ENCODE measurements around the gene TRMT61A. TPM values are rescaled to one million over a fixed set of nuclear protein-coding genes. Genes with fewer than 3 reads are reported as not detected.

The TRMT61A gene
- total RNA-seq, 1 donor from 2014 or later: 21.8 TPM

GRCh38 chr14:103560691-103561090, 31.7 kb downstream of the TRMT61A start:
- ATAC-seq (ENCODE audit: low read depth) (no peak), DNase-seq (no peak)
- POLR2A ChIA-PET: interaction anchor here (0.6 to 2.1 kb wide), 2 partner anchors 33 to 287 kb away, joined by 6 to 15 read pairs; partner anchors contain the start of gene PPP1R13B
- Mint-ChIP-seq H3K27ac (no peak overlapping the region), H3K27me3 (no peaks in the 10 kb centered on the region), H3K9me3 (no peaks in the 10 kb centered on the region), H3K36me3 (ENCODE audit: low read depth) (peaks cover 45% of the 10 kb centered on the region), H3K4me3 (peak overlapping the region; percentile 88), H3K4me1 (peaks cover 53% of the 10 kb centered on the region)
- TF ChIP-seq CTCF (IDR thresholded peaks at IDR 0.05): no peak
- CTCF ChIA-PET: interaction anchor here (1.6 kb wide), 1 partner anchor 39 kb away, joined by 7 read pairs; no protein-coding TSS in a partner anchor
- intact Hi-C loops (cut with micrococcal nuclease): loop anchor here (10.0 kb wide), 1 partner anchor 284 kb away; the partner anchor contains the start of gene PPP1R13B

- peak overlapping the region; percentile 79 for H3K27ac Mint-ChIP-seq
- CTCF ChIA-PET: interaction anchor here (0.6 to 1.6 kb wide), 3 partner anchors 10 to 867 kb away, joined by 3 to 7 read pairs (median 4); no protein-coding TSS in a partner anchor
- POLR2A ChIA-PET: interaction anchor here (0.7 to 2.1 kb wide), 8 partner anchors 32 to 227 kb away, joined by 3 to 15 read pairs (median 4); partner anchors contain the start of genes EIF5 and KLC1
- no peaks in the 10 kb centered on the region for H3K9me3 Mint-ChIP-seq
- peaks cover 55% of the 10 kb centered on the region for H3K4me1 Mint-ChIP-seq
- intact Hi-C loops (cut with micrococcal nuclease): loop anchor here (1.0 to 10.0 kb wide), 6 partner anchors 34 to 283 kb away; partner anchors contain the start of genes EIF5, KLC1, MARK3 and PPP1R13B
- TF ChIP-seq CTCF (IDR thresholded peaks at IDR 0.05): no peak
- peak overlapping the region; percentile 88 for H3K4me3 Mint-ChIP-seq
- H3K36me3 Mint-ChIP-seq (ENCODE audit: low read depth): peaks cover 47% of the 10 kb centered on the region
- DNase-seq (no peak), ATAC-seq (ENCODE audit: low read depth) (peak; percentile 23)
- H3K27me3 Mint-ChIP-seq: no peaks in the 10 kb centered on the region
Observed at GRCh38 chr14:103561381-103562178, 32.6 kb downstream of the TRMT61A start.

GRCh38 chr14:103562179-103562428, 33.1 kb downstream of the TRMT61A start:
- Mint-ChIP-seq H3K9me3 (no peaks in the 10 kb centered on the region), H3K36me3 (ENCODE audit: low read depth) (peaks cover 46% of the 10 kb centered on the region), H3K4me1 (peaks cover 53% of the 10 kb centered on the region), H3K27ac (peak overlapping the region; percentile 79), H3K27me3 (no peaks in the 10 kb centered on the region), H3K4me3 (peak overlapping the region; percentile 88)
- intact Hi-C loops (cut with micrococcal nuclease): loop anchor here (1.0 to 10.0 kb wide), 6 partner anchors 35 to 283 kb away; partner anchors contain the start of genes EIF5, KLC1, MARK3 and PPP1R13B
- no peak for TF ChIP-seq CTCF (IDR thresholded peaks at IDR 0.05)
- DNase-seq: no peak
- ATAC-seq (ENCODE audit: low read depth): no peak
- ChIA-PET CTCF (interaction anchor here (0.6 to 1.6 kb wide), 3 partner anchors 9 to 867 kb away, joined by 3 to 7 read pairs (median 4); no protein-coding TSS in a partner anchor), POLR2A (interaction anchor here (0.7 to 2.1 kb wide), 8 partner anchors 32 to 228 kb away, joined by 3 to 15 read pairs (median 4); partner anchors contain the start of genes EIF5 and KLC1)

GRCh38 chr14:103562429-103563225, 33.6 kb downstream of the TRMT61A start, which contains the start of the genes BAG5 and COA8:
Gene BAG5 (minus strand): TSS chr14:103562657. CDS start chr14:103561164, 1,493 bp downstream.
Gene COA8 (plus strand): TSS chr14:103562960. CDS start chr14:103563002, 42 bp downstream.
- intact Hi-C loops (cut with micrococcal nuclease): loop anchor here (1.0 to 10.0 kb wide), 6 partner anchors 35 to 282 kb away; partner anchors contain the start of genes EIF5, KLC1, MARK3 and PPP1R13B
- Mint-ChIP-seq H3K36me3 (ENCODE audit: low read depth) (peaks cover 40% of the 10 kb centered on the region), H3K27ac (peak within 1 kb of the TSS; percentile 79), H3K4me3 (peak within 1 kb of the TSS; percentile 89), H3K4me1 (peaks cover 52% of the 10 kb centered on the region), H3K9me3 (no peaks in the 10 kb centered on the region), H3K27me3 (no peaks in the 10 kb centered on the region)
- ATAC-seq (ENCODE audit: low read depth) (peak; percentile 79), DNase-seq (peak; percentile 89)
- TF ChIP-seq CTCF (IDR thresholded peaks at IDR 0.05): no peak
- ChIA-PET POLR2A (interaction anchor here (0.7 to 2.1 kb wide), 8 partner anchors 33 to 228 kb away, joined by 3 to 15 read pairs (median 4); partner anchors contain the start of genes EIF5 and KLC1), CTCF (interaction anchor here (0.6 to 1.1 kb wide), 2 partner anchors 9 to 868 kb away, joined by 3 to 4 read pairs; no protein-coding TSS in a partner anchor)

Data from activated B cell treated with CpG ODN at 0.5 μM for 24 hours (primary cell).